IPS DF 19.7 (cell line): ENCODE results near the gene PDE3A.

ENCODE experiments used
- DNase-seq: peaks from one replicate; pipeline ENCODE4 v3.0.0-alpha.2; 2013; ENCODE audit warnings: low read depth, low spot score

PDE3A gene

DNA sequence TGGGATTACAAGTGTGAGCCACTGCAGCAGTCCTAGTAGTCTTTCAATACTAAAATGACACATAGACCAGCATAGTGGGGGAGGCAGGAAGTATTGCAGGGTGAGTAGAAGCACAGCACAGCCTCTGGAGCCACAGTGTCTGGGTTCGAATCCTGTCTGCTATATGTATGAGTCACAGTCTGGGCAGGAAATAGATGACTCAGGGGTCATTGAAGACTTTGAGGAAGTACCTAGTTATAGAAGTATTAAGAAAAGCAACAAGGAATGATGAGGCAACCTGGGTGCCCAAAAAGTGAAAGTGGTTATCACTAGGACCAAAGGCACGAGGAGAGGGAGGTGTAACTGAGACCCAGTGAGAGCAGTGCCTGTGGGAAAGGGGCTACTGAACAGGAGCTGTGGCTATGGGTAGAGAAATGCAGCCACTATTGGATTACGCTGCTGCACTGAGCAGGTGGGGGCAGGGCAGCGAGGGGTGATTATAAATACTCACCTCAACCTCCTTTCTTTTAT, 124.0 kb downstream of the PDE3A start:
- no peak for DNase-seq

DNA sequence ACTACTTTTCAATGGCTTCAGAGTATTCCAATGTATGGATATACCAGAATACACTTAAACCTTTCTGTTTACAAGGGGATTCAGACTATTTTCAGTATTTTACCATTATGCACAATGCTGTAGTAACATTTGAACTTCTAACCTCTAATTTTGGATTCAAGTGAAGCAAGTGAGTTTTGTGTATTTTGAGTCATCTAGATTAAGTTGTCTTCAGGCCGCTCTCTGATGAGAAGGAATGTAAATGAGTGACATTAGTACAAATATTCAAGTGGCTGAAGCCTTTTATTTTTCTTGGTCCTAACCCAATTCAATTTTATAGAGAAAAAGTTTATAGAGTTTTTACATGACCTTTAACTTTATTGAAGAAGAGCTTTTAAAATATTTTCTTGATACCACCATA, 125.6 kb downstream of the PDE3A start:
- DNase-seq: no peak

DNA sequence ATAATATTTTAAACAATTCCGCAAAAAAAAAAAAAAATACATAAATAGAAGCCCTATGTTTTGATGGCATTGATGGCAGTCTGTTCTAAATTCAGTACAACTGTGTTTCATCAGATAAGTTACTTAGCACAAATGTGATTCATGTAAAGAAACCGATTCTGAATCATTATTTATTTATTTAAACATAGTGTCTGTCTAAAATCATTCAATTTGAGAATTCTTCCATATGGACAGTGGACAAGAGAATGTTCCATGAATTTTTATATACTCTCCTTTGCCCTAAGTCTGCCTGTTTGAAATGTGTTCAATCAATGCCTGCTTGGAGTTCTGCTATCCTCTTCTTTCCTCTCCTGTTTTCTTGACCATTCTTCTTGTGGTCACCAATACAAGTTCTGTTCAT, 126.5 kb downstream of the PDE3A start:
- no peak for DNase-seq

DNA sequence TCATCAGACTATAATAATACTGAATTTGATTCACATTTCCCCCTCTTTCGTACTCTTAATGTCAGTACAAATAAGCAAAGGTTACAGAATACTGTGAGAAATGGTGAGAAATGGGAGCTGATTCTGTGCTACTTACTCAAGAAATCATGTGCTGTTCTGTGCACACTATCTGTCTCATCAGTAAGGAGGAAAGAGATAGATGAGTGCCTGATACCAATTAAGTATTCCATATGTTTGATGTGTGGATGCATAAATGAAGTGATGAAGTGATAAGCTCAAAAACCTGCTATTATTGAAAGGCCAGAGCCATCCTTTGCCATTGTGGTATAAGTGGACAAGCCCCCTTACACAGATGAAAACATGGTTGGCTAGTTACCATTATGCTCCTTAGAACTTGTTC, 127.7 kb downstream of the PDE3A start:
- no peak for DNase-seq

DNA sequence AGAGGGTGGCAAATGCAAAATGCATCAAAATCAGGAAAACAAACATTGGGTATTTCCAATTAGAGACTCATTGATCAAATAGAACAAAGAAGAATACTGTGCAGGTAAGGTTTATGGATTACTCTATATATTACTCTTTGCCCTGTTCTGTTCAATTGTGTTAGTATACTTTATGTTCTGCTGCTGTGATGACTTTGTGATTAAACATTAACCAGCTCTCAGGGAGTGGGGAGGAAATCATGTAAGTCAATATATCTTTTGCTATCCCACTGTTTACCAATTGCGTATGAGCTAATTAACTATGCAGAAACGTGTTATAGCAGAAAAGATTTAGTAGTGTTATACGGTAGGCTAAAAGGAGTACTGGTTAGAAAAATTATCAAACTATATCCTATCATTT, 129.4 kb downstream of the PDE3A start:
- no peak for DNase-seq

DNA sequence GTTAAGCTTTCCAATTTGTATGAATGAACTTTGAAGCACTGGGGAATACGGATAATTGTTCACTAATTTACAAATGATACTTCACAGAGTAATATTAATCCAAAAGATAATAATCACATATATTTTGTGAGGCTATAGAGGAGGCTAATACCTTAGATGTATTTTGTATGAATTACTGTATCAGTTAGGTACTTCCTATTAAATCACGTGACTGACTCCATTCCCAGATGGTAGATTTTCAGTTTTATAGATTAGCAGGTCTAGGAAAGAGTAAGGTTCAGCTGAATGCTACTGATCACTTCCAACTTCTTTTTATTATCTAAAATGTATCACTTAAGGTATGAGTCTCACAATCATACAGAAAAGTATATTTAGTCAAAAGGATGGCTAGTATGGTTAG, 133.6 kb downstream of the PDE3A start:
- DNase-seq: no peak

DNA sequence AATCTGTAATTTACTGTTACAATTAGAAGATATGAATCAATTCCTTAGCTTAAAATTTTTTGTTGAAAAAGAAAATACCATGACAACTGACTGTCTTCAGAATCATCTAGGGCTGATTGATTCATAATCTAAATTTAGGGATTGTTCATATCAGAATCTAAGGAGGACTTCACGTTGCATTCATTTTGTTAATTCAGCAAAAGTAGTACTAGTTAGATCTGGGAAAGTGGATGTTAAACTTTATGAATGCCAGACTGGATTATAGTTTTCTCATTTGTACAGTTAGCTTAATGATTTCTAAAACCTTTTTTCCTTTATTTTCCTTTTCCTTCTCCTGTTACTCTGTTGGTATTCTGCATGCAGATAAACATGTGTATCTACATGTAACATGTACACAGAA, 135.5 kb downstream of the PDE3A start:
- DNase-seq: no peak

DNA sequence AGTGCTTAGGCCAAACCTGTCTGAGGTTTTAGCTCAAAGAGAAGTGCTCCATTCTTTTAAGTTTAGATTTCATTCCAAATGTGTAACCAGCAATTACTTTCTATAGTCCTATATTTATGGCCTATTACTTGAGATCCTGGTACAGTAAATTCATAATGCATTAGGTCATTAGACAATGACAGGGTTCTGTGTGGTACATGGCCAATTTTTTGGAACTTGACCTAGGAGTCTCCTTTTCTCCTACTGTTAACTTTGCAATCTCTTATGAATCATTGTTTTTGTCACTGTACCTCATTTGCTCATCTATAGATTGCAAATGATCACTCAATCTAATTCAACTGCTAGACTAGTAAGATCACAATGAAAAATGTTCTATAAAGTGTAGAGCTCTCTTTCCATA, 136.7 kb downstream of the PDE3A start:
- DNase-seq: no peak

DNA sequence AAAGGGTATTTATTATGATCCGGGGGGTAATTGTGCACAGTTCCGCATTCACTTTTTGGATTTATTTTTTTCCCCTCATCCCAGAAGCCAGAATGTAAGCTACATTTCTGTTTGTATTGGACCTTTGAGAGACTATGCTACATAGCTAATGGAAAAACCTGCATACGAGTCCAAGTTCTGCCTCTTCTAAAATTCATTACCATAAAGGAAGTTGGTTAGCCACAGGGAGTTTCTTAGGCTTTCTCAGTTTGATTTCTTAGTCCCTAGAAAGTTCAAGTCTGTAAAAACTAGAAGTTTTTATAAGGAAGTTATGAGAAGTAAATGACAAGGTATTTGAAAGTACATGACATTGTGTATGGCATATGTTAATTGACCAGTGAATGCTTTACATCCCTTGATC, 138.7 kb downstream of the PDE3A start:
- no peak for DNase-seq

DNA sequence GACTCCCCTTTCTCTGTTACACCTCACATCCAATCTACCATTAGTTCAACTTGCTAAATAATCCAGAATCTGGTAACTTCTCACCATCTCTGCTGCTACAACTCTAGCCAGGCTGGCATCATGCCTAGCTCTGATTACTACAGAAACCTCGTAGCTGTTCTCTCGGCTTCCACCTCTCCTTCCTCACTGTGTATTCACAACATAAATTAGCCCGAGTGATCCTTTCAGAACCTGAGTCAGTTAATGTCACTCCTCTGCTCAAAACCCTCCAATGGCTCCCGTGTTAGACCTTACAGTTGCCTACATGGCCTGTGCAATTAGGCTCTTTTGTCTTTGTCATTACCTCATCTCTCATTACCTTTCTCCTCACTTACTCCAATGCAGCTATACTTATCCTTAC, 139.4 kb downstream of the PDE3A start:
- no peak for DNase-seq

DNA sequence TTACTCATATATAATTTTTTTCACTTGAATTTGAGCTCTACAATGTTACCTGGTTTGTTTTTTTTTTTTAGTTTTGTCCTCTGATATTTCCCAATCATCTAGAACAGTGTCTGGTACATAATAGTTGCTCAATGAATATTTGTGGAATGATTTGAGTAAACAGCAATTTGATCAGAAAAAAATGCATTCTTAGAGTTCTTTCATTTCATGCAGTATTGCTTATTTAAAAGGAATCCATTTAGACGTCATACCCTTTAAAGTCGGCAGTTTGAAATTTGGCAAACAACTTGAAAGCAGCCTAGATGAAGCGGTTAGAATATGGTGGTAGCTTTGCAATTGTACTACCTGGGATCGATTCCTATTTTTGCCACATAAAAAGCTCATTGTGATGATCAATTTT, 140.0 kb downstream of the PDE3A start:
- DNase-seq: no peak

DNA sequence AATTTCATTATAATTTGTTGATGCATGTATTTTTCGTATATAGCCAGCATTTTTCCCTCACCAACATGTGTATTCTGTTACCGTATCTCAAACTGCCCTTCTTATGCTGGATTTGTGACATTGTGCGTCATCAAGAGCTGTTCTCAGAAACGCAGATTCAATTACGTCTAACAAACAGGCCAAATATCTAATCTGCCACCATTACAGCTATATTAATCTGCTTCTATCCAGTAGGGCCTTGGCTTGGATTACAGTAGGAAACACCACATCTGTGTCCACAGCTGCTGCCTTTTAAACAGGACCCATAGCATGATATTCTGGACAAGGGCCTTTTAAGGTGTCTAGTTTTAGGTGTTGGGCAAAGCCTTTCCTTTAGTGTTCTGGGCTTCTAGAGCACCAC, 140.6 kb downstream of the PDE3A start:
- no peak for DNase-seq

DNA sequence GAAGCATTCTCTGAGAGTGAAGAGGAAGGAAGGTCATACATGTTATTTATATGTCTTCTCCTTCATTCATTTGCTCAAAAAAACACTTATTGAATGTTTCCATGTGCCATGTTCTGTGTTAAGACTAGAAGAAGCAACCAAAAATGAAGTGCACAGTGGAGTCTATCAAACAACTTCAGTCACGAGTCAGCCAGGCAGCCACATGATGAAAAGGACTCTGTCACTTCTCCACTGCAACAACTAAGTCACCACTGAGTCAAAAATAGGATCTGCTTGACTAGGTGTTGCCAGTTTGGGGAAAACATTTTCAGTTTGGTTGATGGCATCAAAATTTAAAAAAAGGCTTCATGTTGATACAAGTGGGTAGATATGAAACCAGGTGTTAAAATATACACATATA, 142.5 kb downstream of the PDE3A start:
- no peak for DNase-seq

DNA sequence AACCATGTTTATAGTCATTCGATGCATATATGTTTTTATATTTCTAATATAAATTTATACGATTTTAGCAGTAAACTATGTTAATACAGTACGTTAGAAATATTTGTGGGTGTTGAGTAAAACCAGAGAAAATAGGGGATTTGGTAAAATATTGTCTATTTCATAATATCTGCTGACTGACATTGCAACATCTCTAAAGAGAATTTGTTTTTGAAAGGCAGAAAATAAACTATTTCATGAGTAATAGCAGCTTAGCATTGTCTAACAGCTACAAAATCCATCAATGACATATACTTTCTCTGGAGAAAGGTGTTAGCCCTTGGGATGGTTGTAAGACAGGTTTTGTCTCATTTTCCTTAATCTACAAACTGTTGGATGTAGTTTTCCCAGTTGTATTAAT, 144.9 kb downstream of the PDE3A start:
- DNase-seq: no peak

DNA sequence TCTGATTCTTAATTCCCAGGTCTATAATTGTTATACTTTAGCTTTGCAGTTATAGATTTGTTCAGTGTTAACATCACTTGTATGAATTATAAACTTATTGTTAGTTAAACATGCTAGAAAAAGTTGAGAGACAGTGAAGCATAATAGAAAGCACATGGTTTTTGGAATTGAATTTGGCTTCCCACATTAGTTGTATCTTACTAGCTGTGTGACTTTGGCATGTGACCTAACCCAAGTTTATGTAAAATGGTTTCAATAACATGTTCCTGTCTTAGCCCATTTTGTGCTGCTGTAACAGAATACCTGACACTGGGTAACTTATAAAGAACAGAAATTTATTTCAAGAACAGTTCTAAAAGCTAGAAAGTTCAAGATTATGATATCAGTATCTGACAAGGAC, 146.3 kb downstream of the PDE3A start:
- DNase-seq: no peak

DNA sequence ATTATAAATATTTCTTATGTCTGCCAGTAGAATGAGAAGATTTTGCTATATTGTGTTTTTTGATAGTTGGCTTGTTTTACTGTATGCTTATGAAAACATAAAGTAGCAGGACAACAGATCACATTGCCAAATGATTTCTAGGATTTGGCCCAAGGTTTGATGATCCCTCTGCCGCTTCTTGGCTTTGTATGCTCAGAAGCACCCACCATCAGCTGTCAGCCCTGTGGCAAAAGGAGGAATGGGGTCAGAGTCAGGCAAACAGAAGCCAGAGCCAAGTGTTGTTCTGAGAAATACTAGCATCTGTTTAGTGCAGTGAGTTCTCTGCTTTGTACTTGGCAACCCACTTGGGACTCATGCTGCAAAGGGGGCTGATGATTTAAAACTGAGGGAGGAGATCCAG, 152.2 kb downstream of the PDE3A start:
- DNase-seq: no peak

DNA sequence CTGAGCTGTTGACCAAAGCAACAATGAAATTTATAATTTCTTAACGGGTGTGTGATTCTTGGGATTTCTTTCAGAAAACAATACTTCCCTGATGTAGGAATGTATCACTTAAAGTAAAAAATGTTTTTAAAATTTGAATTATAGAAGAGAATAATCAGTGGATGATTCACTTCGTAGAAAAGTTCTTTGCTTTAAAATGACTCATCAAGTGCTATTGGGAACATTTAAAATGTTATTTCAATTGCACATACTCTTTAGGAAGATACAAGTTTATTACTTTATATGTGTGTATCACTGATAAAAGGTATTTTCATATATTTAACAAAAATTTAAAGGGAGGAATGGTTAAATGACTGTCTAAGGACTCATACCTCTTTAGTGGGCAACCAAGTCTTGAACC, 155.3 kb downstream of the PDE3A start:
- no peak for DNase-seq

DNA sequence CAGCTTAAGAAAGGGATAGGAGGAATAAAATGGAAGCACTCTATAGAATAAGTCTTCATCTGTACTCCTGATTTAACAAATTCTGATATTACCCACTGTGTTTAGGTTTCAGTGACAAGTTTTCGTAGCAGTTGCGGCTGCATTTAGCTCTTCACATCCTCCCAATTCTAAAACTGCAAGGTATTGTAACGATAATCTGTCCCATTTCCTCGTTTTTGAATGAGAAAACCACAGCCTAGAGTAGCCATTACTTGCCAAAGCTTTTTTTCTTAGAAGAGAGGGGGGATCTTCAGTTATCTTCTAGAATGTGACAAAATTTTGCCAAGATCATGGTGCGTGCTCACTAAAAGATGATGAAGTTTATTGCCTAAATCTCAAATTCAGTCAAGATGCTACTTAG, 155.8 kb downstream of the PDE3A start:
- DNase-seq: no peak

DNA sequence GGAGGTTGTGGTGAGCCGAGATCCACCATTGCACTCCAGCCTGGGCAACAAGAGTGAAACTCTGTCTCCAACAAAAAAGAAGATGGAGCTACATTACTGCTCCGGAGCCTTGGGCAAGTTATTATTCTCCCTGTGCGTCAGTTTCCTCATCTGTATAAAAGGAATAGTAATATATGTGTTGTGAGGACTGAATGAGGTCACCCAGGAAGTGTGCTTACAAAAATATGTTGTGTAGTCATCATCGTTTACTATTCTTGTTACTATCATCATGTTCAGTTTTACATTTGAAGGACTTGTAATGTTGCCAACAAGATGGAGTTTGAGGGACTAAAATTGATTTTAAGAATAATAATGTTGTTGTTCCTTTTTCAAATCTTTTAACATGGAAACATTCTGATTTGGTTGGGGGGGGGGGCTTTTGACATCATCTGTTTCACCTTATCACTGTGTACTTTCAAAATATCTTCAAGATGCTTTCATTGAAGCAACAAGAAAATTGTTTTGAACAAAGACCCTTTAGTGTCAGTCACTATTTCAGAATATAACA, 156.8 kb downstream of the PDE3A start:
- no peak for DNase-seq

DNA sequence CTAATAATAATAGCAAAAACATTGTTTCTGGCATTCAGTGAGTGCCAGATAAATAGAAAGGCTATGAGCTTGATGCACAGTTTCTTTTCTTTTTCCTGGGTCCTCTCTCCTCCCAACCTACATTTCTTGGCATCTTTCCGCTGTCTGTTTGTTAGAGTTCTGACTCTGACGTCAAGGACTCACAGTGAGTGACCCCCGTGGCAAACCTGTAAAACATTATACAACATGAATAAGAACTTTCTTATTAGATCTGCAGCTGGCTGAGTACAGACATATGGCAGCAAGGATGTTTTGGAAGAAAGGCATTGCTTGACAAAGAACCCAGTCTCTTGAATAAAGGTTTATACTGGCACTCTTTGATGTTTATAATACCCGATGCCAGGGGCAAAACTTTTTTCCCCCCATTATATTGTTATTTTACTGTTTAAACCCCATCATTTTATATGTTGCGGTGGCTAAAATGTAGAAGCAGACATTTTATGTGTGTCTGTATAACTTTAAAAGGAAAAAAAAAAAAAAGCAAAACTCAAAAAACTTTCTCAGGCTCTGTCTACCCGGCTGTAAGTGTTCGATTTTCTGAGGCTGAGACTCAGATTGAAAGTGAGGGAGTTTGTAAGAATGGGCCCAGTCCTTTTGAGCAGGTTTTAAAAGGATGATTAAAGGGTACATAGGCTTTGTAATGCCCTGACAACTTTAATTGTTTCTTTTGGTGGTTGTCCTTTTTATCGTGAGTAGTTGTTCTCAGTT, 159.3 kb downstream of the PDE3A start:
- DNase-seq: no peak

DNA sequence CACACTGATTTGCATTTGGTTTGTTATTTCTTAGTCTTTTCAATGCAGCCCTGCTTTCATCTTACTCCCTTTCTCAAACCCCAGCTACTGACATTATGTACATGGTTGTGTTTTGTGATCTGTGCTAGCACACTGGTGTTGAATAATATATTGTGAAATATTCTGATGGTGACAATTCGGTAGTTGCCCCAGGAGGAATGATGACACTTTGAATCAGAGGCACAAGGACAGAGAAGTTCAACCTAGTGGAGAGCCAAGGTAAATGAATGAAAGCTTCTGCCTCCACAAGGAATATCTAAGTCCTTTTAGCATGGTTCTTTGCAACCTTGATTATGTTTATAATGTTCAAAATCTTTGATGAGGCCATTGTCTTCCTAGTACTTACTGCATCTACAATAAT, 159.9 kb downstream of the PDE3A start:
- DNase-seq: no peak

DNA sequence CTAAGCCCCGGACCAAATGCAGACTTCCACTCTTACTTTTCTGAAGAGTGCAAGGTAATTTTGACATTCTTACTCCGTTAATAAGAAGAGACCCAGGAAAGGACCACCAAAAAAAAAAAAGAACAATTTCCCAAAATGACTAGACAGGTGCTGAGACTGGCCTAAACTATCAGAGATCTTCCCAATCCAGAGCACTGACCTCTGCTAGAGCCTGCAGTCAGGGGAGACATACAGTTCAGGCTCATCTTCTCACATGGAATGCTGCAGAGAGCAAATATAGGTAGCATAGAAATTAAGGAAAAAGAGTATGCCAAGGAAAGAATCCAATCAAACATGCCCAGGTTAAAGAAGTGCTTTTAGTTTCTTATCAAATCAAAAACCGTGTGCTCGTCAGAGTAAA, 177.9 kb downstream of the PDE3A start:
- no peak for DNase-seq

DNA sequence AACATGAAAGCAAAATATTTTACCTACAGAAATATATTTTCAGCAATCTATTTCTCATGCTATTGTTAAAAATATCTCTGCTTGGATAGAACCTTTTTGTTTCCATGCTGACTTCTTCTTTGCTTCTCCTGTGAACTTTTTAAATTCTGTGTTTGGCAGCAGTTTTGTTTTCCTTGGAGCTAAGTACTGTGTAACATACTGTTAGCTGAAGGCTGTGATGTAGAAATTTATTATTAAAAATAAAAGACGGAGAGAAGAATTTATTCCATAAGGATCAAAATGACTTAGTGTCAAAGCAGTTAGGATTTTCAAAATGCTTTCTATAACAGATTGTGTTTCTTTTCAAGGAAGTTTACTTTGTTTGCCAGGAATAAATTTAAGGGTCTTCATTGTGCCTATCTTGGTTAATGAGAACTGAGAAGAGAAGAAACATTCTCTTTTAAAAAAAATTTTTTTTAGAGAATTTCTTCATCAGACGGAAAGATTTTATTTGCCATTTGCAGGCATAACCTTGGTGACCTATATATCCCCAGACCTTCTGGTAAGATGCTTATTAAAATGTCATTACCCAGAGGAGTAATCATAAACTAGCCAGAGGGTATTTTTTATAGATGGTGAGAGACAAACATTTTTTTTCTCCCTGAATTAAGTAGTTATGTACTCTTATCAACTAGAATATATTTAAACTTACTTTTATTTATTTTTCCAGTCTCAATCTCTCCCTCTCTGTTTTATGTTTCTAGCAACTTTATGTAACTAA, 179.7 kb downstream of the PDE3A start:
- DNase-seq: no peak
